Stimulated activated CD4-positive, alpha-beta T cell treated with anti-CD3 and anti-CD28 coated beads, Interleukin-12 subunit alpha, Interleukin-12 subunit beta, amount 100 ng/mL, for 24 hours (primary cell): ENCODE results near the gene MYCBPAP.
A peak's percentile ranks its signal among the peaks of the same experiment; 100 is the strongest.

Experiments used
- DNase-seq, 2 experiments: peaks; one replicate each; pipeline ENCODE4 v3.0.0-alpha.2; 2020; ENCODE audit warnings: low read depth in 2 of 2

MYCBPAP gene

GRCh38 chr17:50537721-50538548 is 29.7 kb downstream of the MYCBPAP start:
- DNase-seq: no peak

- DNase-seq: no peak
Measured at GRCh38 chr17:50538549-50539410, 30.5 kb downstream of the MYCBPAP start.

- no peak for DNase-seq
Measured at GRCh38 chr17:50539762-50540559, 31.7 kb downstream of the MYCBPAP start.

GRCh38 chr17:50540560-50541401 is 32.5 kb downstream of the MYCBPAP start:
- DNase-seq: no peak

- no peak for DNase-seq
Measured at GRCh38 chr17:50541402-50541715, 33.1 kb downstream of the MYCBPAP start.

- DNase-seq: peak; percentile 72 to 80
Measured at GRCh38 chr17:50541716-50542688, 33.8 kb downstream of the MYCBPAP start.

- no peak for DNase-seq
Measured at GRCh38 chr17:50542795-50543774, 34.8 kb downstream of the MYCBPAP start.

DNA sequence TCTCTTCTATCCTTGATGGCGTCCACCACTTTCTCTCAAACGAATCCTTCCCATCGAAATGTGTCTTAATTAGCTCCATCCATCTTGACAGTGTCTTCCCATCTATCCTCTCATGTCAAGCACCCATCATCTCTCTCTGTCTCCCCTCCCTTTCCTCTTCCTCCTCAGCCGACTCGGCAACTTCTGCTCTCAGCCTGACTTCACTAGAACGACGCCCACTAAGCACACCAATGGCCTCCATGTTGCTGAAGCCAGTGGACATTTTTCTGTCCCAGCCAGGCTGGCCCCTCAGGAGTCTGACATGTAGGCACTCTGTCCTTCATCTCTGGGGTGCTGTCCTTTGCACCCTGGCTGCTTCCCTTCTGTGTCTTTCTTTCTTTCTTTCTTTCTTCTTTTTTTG is 36.3 kb downstream of the MYCBPAP start:
- no peak for DNase-seq

- no peak for DNase-seq
Measured at GRCh38 chr17:50545311-50545710, 37.1 kb downstream of the MYCBPAP start.

GRCh38 chr17:50546701-50547034 is 38.4 kb downstream of the MYCBPAP start:
- DNase-seq: no peak

GRCh38 chr17:50547035-50547735 is 38.9 kb downstream of the MYCBPAP start, which contains the start of gene SPATA20:
SPATA20 (plus strand) TSS chr17:50547174; CDS start chr17:50547209, 35 bp downstream.
- DNase-seq: peak; percentile 66 to 84

DNA sequence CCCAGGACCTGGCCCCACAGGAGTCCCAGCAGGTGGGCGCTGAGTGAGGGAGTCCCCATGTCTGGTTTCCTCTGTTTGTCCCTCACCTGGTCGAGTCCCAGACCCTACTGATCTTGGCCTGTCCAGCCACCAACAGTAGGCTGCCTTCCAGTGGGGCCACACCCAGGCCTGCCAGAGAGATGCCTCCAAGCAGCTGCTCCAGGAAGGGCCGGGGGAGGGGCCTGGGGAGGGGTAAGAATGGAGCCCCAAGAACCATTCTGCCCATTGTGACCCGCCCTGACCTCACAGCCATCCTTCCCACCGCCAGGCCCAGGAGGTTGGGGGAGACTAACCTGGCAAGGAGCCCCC is 39.5 kb downstream of the MYCBPAP start:
- DNase-seq: no peak

GRCh38 chr17:50548831-50549230 is 40.6 kb downstream of the MYCBPAP start:
- DNase-seq: no peak

DNA sequence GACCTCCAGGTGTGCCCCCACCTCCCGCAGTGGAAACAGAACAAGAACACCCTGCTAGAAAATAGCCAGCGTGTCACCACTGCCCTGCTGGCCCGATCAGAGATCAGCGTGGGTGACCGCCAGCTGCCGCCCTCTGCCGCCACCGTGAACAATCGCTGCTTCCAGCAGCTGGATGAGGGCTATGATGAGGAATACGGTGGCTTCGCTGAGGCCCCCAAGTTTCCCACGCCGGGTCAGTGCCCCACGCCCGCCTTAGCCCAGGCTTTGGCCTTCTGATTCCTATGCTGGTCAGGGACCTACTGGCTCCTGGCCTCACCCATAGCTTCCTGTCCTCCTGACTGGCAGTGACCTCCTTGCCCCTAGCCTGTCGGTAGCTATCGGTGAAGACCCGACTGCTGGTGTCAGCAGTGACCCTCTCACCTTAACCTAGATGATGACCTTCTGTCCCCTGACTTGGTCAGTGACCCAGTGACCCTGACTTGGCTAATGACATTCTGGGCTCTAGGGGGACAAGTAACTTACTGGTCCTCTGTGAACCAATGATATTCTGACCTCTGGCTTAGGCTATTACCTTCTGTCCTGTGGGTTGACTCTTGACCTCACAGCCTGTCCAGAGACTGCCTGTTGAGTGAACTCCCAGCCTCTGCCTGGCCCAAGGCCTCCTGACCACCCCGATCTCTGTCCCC is 41.2 kb downstream of the MYCBPAP start:
- DNase-seq: no peak

- DNase-seq: no peak
Measured at GRCh38 chr17:50549969-50550368, 41.7 kb downstream of the MYCBPAP start.

- DNase-seq: no peak
Measured at GRCh38 chr17:50550661-50551432, 42.6 kb downstream of the MYCBPAP start.

GRCh38 chr17:50551433-50551815 is 43.2 kb downstream of the MYCBPAP start:
- no peak for DNase-seq
